Right lung (tissue), 10 donors: ENCODE measurements around the gene PROC. TPM values are rescaled to one million over a fixed set of nuclear protein-coding genes. Genes with fewer than 3 reads are reported as not detected.

Experiments used
- DNase-seq, 2 donors: peaks; one replicate each; pipeline ENCODE4 v3.0.0-alpha.2; 2013
- long read RNA-seq, 8 donors: transcript quantifications; one replicate each; lab custom pipeline, GENCODE V29; 2026
- polyA plus RNA-seq, 5 donors: library from polyadenylated mRNA; unstranded; fragments of 120-200 nt; gene quantifications; one replicate each; pipeline versions ENCODE4 v1.2.1 to v1.2.3, GENCODE V29; 2013; ENCODE audit warnings: inconsistent platforms in 1 of 5, low replicate concordance in 1 of 5; ENCODE audit not compliant: insufficient read length in 5 of 5, insufficient read depth in 1 of 5

Gene PROC
- 1 to 10 TPM; 2.2 to 6.0 (median 4.9) TPM for polyA plus RNA-seq
- long read RNA-seq, donor 1 = 0 reads
- long read RNA-seq, donor 2 = 0 reads
- long read RNA-seq, donor 3 = 0 reads
- long read RNA-seq, donor 4 = 0 reads
- long read RNA-seq, donor 5 = 0 reads
- long read RNA-seq, donor 6 = 0 reads
- long read RNA-seq, donor 7 = 0 reads
- long read RNA-seq, donor 8 = 0 reads

DNA sequence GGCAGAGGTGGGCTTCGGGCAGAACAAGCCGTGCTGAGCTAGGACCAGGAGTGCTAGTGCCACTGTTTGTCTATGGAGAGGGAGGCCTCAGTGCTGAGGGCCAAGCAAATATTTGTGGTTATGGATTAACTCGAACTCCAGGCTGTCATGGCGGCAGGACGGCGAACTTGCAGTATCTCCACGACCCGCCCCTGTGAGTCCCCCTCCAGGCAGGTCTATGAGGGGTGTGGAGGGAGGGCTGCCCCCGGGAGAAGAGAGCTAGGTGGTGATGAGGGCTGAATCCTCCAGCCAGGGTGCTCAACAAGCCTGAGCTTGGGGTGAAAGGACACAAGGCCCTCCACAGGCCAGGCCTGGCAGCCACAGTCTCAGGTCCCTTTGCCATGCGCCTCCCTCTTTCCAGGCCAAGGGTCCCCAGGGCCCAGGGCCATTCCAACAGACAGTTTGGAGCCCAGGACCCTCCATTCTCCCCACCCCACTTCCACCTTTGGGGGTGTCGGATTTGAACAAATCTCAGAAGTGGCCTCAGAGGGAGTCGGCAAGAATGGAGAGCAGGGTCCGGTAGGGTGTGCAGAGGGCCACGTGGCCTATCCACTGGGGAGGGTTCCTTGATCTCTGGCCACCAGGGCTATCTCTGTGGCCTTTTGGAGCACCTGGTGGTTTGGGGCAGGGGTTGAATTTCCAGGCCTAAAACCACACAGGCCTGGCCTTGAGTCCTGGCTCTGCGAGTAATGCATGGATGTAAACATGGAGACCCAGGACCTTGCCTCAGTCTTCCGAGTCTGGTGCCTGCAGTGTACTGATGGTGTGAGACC is at the start of gene PROC:
Gene PROC (plus strand): TSS at position 128 of the 812 bp plus-strand sequence. CDS start 1,516 bp downstream, outside the sequence.
- no peak for DNase-seq

DNA sequence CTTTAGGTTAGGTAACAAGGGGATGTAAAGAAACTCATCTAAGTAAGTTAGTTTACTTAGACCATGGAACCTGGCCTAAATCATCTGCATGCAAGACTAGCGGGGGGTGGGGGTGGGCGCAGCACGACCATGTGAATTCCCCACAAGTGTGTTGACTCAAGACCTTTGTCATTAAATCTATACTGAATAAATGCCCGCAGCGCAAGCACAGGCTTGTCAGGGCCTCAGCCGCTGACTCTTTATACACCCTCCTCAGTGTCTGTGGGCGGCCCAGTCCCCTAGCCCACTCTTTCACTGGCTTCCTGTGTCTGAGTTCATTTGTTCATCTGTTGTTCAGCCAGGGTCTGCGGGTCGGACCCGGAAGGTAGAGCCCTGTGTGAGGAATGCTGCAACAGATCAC is 48.2 kb upstream of the PROC start:
- DNase-seq = no peak

DNA sequence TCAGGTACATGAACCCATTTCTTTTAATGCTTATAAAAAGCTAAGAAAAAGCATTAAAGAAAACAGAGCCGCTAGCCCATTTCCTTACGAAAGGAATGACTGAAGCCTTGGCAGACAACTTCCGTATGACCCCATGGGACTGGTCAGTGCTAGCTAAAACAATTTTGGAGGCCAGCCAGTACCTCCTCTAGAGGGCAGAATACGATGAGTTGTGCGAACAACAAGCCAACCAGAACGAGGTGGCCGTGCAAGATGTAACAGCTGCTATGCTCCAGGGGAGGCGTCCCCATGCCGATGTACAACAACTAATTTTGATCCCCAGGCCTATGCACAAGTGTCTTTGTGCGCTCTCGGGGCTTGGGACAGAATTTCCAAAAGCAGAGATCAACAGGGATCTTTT is 47.2 kb upstream of the PROC start:
- DNase-seq = no peak

DNA sequence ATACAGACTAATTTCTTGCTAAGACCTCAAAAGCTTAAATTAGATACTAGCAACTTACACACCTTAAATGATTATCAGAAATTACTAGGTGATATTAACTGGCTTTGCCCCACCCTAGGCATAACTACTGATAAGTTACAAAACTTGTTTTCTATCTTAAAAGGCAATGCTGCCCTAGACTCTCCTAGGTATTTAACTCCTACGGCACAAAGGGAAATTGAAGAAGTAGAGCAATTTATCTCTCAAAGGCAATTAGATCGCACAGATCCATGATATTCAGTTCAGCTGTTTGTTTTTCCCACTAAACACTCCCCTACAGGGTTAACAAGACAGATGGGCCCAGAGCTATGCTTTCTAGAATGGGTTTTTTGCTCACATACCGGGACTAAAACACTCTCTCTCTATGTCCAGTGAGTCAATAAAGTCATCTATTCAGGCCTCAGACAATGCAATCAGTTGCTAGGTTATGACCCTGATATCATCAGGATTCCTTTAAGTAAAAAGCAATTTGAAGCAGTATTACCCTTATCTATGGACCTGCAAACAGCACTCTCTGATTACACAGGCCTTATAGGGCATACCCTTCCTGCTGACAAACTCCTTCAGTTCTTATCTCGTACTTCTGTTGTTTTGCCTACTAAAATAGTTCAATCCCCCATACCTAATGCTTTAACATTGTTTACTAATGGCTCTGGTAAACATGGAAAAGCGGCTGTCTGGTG is 44.7 kb upstream of the PROC start:
- no peak for DNase-seq

DNA sequence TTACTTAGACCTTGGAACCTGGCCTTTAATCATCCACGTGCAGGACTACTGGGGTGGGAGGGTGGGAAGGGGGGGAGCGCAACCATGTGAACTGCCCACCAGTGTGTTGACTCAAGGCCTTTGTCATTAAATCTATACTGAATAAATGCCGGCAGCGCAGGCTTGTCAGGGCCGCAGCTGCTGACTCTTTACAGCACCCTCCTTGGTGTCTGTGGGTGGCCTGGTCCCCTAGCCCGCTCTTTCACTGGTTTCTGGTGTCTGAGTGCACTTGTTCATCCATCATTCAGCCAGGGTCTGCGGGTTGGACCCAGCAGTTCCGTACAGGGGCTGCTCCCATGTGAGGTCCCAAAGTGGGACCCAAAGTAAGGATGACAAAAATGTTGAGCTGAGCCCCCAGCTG is 42.0 kb upstream of the PROC start:
- DNase-seq = no peak

DNA sequence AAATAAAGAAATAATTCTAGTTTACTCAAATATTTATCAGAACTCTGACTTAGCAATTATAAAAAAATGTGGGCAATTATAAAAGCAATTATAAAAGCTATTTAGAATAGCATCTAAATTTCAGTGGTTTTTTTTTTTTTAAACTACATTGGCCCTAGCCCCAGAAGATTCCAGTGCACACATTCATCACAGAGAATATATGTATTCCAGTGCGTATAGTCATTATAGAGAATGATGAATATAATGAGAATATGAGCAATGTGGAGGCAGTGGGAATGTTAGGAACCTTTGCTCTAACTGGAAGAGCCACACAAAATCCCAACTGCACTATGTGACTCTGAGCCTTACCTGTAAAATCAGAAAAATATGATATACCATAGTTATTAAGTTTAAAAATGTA is 41.0 kb upstream of the PROC start:
- no peak for DNase-seq

DNA sequence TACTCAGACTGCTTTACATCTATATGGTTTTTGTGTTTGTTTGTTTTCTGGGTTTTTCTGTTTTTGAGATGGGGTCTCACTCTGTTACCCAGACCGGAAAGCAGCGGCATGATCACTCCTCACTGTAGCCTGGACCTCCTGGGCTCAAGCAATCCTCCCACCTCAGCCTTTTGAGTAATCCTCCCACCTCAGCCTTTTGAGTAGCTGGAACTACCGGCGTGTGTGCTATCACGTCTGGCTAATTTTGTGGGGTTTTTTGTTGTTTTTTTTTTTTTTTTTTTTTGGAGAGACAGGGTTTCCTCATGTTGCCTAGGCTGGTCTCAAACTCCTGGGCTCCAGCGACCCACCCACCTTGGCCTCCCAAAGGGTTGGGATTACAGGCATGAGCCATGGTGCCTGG is 39.5 kb upstream of the PROC start:
- DNase-seq = no peak

DNA sequence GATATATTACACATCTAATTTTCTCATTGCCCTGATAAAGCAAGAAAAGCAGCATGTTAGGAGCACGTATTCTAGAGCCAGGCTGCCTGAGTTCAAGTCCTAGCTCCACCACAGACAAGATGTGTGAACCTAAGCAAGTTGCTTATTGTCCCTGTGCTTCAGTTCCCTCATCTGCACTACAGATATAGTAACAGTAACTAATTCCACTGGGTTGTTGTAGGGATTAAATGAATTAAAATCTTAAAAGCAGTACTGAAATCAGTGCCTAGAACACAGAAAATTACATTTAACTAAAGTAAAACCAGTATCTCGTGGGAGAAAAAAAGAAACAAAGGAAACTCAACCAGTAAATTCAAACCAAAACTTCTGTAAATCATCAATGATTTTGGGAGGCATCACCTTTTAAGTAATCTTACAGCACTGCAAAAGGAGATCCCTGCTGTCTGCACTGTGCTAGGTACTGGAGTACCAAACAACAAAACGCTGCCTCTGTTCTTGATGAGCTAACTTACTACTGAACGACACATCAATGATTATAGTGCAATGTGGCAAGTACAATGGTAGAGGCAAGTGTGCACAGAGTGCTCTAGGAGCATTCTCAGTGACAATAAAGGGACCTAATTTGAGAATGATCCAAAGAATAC is 38.4 kb upstream of the PROC start:
- DNase-seq = no peak

DNA sequence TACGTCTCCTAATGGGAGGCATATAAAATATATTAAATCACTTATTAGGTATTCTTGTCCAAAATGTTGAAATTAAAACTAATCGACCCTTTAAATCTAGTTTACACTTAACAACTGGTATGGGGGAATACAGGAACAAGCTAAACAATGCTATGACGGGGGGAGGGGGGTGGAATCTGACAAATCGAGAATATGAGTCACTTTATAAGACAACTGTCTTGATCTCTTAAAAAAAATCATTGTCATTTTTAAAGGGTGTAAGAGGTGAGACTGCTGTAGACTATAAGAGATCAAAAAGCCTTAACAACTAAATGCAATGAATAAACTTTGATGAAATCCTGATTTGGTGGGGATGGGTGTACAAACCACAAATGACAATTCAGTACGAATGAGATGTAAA is 36.5 kb upstream of the PROC start:
- DNase-seq = no peak

DNA sequence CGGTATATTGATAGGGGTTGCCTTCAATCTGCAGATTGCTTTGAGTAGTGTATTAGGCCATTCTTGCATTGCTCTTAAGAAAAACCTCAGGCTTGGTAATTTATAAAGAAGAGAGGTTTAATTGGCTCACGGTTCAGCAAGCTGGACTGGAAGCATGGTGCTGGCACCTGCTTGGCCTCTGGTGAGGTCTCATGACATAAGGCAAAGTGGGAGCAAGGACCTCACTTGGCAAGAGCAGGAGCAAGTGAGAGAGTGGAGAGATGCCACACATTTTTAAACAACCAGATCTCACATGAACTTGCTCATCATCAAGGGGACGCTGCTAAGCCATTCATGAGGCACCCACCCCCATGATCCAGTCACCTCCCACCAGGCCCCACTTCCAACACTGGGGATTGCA is 35.4 kb upstream of the PROC start:
- DNase-seq = no peak

DNA sequence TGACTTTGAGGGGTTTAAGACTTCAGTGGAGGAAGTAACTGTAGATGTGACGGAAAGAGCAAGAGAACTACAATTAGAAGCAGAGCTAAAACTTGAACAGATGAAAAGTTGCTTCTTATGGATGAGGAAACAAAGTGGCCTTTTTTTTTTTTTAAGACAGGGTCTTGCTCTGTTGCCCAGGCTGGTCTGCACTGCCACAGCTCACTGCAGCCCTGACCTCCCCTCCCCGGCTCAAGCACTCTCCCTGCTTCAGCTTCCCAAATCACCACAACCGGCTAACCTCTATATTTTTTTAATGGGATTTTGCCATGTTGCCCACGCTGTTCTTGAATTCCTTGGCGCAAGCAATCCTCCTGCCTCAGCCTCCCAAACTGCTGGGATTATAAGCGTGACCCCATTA is 33.7 kb upstream of the PROC start:
- no peak for DNase-seq

DNA sequence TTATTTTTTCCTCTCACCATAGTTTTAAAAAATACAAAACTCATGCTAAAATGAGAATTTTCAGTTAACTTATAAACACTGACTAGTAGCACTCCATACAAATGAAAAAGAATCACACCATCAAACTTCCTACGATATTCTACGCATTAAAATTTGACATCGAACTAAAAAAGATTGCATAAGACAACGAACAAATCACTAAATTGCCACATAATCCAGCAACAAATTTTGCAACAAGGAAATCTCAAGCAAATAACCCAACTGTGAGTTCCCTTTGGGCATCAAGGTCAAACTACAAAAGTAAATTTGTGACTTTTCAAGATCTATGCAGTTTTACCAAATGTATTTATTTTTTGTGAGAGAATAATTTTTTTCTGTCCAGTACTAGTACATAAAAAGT is 32.0 kb upstream of the PROC start:
- DNase-seq = peak in 1 of 2 donors; percentile 16

DNA sequence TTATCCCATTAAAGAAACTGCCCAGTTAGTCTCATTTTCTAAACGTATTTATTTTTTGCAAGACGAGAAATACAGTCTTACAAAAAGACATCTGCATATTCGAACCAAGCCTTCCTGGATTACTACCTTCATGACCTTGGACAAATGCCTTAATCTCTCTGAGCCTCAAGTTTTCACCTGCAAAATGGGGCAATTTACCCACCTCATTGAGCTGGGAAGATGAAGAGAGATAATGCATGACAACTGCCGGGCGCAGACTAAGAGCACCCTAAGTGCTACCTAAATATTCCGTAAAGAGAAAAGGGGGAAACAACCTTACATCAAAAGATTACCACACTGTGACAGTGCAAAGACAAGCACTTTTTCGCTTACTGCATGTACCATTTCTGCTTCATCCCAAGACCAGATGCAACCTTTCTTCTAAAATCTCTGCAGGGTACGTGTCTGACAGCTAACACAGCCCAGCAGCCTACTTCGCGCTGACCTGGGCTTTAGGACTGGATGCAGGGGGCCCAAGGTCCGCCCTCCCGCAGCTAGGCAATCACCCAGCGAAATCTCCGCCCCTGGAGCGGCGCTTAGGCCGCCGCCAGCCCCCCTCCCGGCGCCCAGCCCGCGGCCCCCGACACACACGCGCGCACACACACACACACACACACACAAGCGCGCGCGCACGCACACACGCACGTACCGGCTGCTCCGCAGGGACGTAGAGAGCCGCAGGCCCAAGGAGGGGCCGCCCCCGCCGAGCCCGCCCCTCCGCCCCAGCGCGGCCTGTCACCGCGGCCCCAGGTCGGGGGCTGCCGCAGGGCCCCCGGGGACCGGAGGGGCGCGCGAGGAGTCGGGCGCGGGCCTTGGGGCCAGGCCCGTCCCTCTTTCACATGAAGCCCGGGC is 31.2 kb upstream of the PROC start:
- DNase-seq = peak; percentile 86 to 88

DNA sequence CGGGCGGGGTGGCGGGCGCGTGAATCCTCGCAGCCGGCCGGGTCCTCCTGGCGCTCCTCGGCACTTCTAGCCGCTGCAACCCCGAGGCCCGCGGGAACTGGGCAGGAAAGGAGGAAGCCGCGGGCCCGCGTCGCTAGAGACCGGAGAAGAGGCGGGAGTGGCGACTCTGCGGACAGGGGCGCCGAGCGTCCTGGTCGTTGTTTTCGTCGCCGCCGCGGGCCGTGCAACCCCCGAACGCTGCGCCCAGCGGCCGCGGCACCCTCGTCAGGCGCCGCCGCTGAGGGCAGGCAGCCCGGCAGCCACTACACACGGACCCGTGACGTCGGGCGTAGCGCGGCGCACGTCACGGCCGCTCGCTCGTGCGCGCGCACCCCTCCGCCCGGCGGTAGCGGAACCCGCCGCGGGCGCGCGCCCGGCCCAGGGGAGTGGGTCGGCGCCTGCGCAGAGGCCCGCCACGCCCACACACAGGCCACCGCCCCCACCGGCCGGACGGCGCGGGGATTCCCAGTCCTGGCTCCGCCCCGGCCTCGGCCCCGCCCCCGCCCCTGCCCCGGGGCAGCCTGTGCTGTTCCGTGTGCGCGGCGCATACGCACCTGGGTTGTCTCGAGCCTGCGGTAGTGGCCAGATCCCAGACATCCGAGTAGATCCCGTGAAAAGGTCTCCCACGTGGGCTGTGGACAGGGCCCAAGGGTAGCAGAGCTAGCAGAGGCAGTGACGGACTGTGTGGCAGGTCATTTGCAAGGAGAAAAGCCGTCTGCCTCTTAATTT is 30.4 kb upstream of the PROC start, which contains the start of gene MAP3K2:
Gene MAP3K2 (minus strand): TSS at position 321 of the 768 bp plus-strand sequence. CDS start 44,846 bp downstream, outside the sequence.
- DNase-seq = peak; percentile 93

DNA sequence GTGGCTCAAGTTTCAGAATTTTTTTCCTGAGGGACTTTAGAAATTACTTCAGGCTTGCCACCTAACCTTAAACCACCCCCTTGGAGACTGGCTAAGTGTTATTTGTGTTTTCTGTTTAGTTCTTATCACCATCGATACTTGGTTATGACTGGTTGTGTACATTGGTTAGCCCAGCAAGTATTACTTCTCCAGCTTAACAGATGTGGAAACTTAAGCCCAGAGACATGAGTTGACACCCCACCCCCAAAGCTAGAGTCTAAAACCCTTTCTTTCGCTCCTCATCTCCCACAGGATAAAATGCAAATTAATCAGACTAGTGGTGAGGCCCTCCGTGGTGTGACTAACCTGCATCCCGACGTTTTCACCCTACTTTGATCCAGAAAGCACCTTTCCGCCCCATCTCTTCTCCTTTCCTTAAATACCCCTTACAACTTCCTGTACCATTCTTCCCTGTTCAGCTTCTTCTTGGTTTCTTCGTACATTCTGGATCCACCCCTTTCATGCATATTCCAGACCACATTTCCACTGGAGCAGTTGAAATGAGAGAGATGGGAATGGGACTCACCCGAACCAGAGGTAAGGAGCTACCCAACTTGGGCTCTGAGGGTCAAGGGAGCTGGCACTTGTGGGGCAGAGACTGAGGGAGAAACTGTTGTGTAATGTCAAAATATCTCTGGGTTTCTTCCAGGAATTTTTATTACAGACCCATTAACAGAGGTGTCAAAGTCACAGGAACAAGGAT is 29.6 kb upstream of the PROC start:
- DNase-seq = no peak

DNA sequence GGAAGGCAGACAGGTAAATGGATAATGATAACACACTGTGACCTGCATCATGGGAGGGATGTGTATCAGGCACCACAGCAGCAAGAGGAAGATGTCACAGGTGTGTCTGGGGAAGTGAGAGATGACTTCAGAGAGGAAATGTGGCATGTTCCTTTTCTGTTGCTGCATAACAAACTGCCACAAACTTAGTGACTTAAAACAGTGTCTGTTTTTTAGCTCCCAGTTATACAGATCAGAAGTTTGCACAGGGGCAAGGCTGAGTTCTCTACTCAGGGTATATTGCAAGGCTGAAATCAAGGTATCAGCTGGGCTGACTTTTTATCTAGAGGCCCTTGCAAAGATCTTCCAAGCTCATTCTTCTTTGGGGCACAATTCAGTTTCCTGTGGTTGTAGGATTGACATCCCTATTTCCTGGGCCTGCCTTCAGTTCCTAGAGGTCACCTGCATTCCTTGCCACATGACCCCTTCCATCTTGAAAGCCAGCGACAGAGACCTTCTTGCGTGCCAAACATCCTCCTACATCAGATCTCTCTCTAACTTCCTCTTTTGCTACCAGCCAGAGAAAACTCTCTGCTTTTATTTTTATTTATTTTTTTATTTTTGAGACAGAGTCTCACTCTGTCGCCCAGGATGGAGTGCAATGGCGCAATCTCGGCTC is 28.3 kb upstream of the PROC start:
- no peak for DNase-seq

DNA sequence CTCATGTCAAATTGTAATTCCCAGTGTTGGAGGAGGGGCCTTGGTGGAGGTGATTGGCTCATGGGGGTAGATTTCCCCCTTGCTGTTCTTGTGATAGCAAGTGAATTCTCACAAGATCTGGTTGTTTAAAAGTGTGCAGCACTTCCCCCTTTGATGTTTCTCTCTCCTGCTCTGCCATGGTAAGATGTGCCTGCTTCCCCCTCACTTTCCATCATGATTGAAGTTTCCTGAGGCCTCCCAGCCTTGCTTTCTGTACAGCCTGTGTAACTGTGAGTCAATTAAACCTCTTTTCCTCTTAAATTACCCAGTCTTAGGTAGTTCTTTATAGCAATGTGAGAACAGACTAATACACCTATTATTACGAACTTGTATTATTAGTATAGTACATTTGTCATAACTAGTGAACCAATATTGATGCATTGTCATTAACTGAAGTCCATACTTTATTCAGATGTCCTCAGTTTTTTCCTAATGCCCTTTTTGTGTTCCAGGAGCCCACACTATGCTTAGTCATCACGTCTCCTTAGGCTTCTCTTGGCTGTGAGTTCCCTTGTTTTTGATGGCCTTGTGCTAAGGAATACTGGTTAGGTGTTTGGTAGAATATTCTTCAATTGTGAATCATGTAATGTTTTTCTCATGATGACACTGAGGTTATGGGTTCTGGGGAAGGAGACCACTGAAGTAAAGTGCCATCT is 25.9 kb upstream of the PROC start:
- DNase-seq = no peak

DNA sequence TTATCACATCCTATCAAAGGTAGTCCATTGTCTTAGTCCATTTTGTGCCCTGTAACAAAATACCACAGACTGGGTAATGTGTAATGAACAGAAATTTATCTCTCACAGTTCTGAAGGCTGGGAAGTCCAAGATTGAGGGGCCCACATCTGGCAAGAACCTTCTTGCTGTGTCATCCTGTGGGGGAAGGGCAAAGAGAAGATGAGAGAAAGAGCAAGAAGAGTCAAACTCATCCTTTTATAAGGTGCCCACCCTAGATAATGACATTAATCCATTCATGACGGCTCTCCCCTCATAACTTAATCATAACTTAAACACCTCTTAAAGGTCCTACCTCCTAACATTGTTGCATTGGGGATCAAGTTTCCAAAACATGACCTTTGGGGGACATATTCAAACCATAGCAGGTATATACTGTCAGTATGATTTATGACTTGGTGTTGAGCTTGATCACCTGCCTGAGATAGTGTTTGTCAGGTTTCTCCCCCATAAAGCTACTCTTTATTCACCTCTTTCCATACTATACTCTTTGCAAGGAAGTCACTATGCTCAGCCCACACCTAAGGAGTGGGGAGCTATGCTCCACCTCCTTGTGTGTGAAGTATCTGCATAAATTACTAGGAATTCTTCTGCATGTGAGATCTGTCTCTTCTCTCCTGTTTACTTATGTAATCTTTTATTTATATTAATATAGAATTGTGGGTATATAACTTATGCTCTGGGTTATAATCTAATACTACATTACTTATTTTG is 25.2 kb upstream of the PROC start:
- DNase-seq = no peak
